Measurements from ENCODE around the gene HOXC10.

HOXC10 gene

DNA sequence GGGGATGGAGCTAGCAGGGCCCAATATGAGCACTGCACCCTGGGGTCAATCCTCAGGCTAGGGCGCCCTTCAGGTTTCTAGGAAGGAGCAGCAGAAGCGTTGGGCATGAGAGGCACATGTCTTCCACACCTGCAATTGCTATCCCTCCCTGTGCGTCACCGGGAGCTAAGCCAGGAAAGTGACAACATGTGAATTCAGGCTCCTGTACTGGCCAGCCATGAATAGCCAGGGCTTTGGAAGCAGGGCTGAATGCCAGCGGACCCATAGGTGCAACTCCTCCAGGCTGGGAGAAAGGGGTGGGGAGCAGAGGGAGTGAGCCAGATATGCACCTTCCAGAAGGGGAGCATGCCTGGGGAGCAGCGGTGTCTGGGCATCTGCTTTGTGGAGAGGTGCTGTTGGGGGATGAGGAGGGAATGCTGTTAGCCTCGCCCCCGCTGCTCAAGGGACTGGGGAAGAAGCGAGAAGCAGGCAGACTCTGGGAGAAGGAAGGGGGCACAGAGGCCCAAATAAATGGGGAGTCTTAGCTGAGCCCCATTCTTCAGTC is 54.0 kb downstream of the HOXC10 start:
- Histone ChIP-seq H3K4me1 (ENCODE audit: low read length) (peaks cover 15% of the 10 kb centered on the region), H3K4me2 (ENCODE audit: low read length) (no peak overlapping the region)

DNA sequence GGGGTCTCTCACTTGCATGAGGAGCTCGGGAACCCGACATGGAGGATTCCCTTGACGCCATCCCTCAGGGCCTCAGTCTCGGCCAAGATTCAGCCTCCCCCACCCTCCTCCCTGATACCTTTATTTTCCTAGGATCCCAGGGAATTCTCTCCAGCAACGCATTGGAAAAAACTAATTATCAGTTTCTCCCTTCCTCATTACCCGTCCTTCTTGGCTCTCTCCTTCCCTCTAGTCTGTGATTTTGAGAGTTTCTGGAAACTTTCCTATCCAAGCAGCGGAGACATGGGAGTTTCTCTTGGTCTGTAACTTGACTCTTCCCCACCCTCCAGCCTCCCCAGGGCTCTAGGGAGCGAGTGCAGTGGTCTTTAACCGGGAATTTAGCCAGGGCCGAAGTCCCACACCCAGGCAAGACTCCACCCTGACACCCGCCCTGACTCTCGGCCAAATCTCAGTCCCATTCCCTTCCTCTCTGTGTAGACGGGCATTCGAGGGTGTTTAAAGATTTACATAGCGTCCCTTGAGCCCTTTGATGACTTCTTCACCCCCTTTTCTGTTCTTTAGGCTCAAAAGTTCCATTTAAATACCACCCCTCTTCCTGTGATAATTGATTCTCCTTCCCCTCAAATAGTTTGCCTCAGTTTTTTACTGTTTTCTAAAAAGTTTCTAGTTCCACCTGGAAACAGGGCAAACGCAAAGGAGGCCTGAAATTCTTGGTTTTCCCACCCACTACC is 54.6 kb downstream of the HOXC10 start:
- Histone ChIP-seq H4K20me1 (ENCODE audit: insufficient read depth, low read length) (no peaks in the 10 kb centered on the region), H3K36me3 (replicated peaks; ENCODE audit: low read depth, low read length) (no peaks in the 10 kb centered on the region), H3K9me3 (ENCODE audit: insufficient read depth, low read length) (no peaks in the 10 kb centered on the region), H3K4me2 (ENCODE audit: low read length) (no peak overlapping the region), H3K4me3 (ENCODE audit: low read length) (no peak overlapping the region), H2AFZ (ENCODE audit: low read depth, low read length) (no peak overlapping the region), H3K27ac (ENCODE audit: low read length) (no peak overlapping the region), H3K27me3 (ENCODE audit: low read depth, low read length) (no peaks in the 10 kb centered on the region), H3K79me2 (ENCODE audit: low read length) (no peaks in the 10 kb centered on the region), H3K9ac (ENCODE audit: low read length) (no peak overlapping the region), H3K4me1 (ENCODE audit: low read length) (peaks cover 21% of the 10 kb centered on the region)
- no peak for TF ChIP-seq EZH2phosphoT487 (IDR thresholded peaks at IDR 0.05; ENCODE audit: low read depth)
- TF ChIP-seq CTCF (IDR thresholded peaks at IDR 0.05; ENCODE audit: low read depth, low read length): no peak

More for the DNA sequence above, 54.0 kb downstream of the HOXC10 start:
- no peaks in the 10 kb centered on the region for H4K20me1 ChIP-seq (ENCODE audit: insufficient read depth, low read length)
- H3K27me3 ChIP-seq (ENCODE audit: low read depth, low read length): no peaks in the 10 kb centered on the region
- H3K9ac ChIP-seq (ENCODE audit: low read length): no peak overlapping the region
- no peaks in the 10 kb centered on the region for H3K79me2 ChIP-seq (ENCODE audit: low read length)
- no peaks in the 10 kb centered on the region for H3K9me3 ChIP-seq (ENCODE audit: insufficient read depth, low read length)
- H3K27ac ChIP-seq (ENCODE audit: low read length): no peak overlapping the region
- no peak overlapping the region for H3K4me3 ChIP-seq (ENCODE audit: low read length)
- H2AFZ ChIP-seq (ENCODE audit: low read depth, low read length): no peak overlapping the region
- H3K36me3 ChIP-seq (replicated peaks; ENCODE audit: low read depth, low read length): no peaks in the 10 kb centered on the region
- TF ChIP-seq CTCF (IDR thresholded peaks at IDR 0.05; ENCODE audit: low read depth, low read length): no peak
